Central memory CD4-positive, alpha-beta T cell (primary cell): ENCODE results near the gene IRF9.
"Not testable (repeated sequence)": the region's sequence is repeated elsewhere in the genome, so short reads cannot be mapped to it uniquely, and the experiment has no call there.

ENCODE experiments used
- DNase-seq: peaks from one replicate; pipeline ENCODE4 v3.0.0; 2022

IRF9 gene

DNA sequence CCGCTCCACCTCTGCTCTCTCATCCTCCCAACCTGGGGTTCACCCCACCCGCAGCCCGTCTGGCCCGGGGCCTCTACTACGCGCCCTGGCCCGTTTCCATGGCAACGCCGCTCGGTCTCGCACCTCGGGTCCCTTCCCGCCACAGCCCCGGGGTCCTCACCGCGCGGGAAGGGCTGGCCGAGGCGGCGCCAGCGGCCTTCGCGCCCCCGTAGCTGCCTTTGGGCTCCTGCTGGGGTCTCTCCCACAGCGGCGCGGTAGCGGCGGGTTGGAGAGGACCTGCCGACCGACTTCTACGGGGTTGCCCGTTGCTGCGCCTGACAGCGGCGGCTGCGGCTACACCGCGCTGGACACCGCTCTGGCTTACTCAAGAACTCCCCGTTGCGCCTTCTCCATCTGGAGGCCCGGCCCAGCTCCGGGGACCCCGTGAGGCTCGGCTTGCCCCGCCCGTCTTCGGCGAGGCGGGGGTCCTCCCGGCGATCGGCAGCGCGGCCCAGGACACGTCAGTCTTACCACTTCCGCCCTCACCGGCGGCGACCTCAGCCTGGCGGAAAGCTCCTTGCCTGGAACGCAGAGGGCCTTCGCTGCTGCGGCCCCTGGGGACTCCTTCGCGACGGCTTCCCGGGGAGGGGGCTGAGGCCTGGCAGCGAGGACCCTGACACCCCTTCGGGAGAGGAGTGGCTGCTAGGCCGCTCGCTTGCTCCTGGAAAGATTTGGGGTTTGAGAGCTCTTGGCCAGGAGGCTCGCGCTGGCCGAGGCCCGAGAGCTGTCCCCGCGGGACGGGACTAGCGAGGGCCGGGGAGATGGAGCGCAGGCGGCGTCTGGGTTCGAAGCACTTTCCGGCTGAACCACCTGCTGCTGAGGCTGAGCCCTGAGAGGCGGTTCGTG lies 34.4 kb downstream of the IRF9 start, which contains the start of gene TM9SF1:
Gene TM9SF1 (minus strand): TSS at position 256 of the 885 bp plus-strand sequence. CDS start 422 bp downstream, outside the sequence.
- DNase-seq, result peak; percentile 89

DNA sequence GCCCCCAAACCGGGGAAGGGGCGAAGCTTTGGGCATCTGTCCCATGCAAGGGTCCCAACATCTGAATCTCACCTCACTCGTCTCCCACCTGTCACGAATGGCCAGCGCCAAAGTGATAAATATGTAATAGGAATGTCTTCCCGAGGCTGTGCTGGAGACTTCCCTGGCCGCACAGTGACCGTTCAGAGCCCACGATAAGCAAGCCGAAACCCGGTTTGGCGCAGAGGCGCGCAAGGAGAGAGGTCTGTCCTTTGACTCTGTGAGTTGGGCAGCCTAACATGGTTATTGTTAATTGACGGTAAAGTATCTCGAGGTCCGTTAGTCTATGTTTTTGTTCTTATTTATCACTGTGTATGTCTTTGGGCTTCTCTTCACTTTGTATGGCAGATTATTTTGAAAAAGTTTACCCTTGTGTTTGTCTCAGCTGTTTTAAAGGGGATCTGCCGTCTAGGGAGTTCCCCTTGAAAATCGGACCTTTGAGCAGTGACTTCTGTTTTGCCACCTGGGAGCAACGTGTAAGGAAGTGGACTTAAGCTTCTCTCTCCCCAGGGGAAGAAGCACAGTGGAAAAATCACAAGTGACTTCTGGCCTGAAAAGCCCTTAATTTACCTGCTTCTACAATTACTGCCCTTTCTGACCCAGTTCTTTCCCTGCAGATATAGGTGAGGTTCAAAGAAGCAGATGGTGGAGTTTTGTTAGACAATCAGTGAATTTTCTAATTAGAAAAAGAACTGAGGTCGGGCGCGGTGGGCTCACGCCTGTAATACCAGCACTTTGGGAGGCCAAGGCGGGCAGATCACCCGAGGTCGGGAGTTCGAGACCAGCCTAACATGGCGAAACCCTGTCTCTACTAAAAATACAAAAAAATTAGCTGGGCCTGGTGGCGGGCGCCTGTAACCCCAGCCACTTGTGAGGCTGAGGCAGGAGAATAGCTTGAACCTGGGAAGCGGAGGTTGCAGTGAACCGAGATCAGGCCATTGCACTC lies 35.3 kb downstream of the IRF9 start:
- DNase-seq, result no peak

DNA sequence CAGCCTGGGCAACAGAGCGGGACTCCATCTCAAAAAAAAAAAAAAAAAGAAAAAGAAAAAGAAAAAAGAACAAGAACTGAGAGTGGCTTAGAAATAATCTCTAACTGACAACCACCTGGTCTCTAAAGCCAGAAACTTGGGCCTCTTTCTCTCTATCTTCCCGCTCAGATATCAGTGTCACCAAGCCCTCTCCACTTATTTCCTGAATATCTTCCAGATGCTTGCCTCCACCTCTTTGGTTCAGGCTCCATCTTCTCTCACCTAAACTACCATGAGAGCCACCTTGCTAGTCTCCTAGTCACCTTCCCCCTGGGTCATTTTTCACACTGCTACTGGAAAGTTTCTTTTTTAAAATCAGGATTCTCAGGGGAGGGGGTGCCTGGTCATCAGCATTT lies 36.0 kb downstream of the IRF9 start:
- no peak for DNase-seq

DNA sequence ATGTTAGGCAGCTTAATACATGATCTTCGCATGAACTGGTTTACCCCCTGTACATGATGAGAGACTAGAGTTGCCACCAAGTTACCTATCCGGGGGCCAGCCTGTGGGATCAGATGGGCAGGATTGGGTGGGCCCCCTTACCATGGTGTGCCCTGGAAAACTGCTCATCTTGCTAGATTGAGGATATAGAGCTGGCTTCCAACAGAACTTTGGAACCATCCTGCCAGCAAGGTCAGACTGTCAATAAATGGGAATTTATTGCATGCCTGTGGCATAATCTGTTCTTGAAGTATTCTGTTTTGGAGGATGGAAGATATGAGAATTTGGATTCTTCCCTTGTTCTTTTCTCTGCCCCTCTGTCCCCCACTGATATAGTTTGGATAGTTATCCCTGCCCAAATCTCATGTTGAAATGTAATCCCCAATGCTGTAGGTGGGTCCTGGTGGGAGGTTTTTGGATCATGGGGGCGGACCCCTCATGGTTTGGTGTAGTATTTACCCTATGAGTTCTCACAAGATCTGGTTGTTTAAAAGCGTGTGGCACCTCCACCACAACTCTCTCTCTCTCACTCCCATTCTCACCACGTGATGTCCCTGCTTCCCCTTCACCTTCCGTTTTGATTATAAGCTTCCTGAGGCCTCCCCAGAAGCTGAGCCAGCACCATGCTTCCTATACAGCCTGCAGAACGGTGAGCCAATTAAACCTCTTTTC lies 37.9 kb downstream of the IRF9 start:
- DNase-seq, result no peak

DNA sequence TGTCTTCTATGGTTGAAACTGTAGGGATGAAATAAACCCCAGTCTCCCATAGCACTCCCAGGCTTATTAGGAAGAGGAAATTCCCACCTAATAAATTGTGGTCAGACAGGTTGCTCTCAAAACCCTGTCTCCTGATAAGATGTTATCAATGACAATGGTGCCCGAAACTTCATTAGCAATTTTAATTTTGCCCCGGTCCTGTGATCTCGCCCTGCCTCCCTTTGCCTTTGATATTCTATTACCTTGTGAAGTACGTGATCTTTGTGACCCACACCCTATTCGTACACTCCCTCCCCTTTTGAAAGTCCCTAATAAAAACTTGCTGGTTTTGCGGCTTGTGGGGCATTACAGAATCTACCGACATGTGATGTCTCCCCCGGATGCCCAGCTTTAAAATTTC lies 41.5 kb downstream of the IRF9 start:
- DNase-seq, result not testable (repeated sequence)

DNA sequence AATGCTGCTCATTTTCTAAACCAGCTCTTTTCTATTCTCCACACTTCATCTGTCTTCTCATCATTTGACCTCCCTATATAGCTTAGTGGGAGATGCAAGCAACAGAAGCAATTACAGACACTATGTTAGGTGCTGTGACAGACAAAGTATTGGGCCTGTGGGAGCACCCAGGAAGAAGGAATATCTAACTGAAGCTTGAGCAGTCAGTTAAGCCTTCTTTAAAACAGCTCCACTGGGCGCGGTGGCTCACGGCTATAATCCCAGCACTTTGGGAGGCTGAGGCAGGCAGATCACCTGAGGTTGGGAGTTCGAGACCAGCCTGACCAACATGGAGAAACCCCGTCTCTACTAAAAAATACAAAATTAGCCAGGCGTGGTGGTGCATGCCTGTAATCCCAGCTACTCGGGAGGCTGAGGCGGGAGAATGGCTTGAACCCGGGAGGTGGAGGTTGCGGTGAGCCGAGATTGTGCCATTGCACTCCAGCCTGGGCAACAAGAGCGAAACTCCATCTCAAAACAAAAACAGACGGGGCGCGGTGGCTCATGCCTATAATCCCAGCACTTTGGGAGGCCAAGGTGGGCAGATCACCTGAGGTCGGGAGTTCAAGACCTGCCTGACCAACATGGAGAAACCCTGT lies 42.3 kb downstream of the IRF9 start:
- DNase-seq, result not testable (repeated sequence)

DNA sequence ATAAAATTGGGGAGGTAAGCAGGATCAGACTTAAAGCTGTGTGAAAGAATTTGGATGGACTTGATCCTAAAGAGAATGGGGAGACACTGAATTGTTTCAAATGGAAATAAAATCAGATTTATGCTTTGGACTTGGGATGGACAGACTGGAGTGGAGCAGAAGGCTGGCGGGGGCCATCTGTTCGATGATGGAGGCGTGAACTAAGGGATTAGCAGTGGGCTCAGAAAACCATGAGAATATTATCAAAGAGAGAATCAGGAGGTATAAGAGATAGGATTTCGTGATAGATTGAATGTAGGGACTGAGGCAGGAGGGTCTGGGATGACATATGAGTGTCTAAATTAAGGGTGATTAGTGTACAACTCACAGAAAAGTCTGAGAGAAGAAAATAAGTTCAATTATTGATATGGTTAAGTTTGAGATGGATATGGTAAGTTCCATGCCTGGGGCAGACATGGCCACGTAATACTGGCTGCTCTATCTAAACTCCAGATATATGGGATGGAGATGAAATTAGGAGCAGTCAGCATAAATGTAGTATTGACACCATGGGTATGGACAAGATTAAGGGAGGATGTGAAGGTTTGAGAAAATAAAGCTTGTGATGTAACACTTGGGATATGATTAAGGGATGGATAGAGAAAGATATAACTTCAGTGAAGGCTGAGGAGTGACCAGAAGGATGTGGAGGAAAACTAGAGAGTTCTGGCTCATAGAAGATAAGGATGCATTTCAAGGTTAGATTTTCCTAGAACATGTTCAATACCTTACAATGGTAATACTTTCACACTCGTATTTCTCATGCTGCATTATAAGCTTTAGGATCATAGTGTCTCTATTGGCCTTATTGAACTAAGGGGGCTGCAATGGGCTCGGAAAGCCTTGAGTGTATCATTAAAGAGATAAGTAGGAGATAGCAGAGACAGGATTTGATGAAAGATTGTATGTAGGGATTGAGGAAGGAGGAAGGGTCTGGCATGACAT lies 43.4 kb downstream of the IRF9 start:
- DNase-seq, result no peak

DNA sequence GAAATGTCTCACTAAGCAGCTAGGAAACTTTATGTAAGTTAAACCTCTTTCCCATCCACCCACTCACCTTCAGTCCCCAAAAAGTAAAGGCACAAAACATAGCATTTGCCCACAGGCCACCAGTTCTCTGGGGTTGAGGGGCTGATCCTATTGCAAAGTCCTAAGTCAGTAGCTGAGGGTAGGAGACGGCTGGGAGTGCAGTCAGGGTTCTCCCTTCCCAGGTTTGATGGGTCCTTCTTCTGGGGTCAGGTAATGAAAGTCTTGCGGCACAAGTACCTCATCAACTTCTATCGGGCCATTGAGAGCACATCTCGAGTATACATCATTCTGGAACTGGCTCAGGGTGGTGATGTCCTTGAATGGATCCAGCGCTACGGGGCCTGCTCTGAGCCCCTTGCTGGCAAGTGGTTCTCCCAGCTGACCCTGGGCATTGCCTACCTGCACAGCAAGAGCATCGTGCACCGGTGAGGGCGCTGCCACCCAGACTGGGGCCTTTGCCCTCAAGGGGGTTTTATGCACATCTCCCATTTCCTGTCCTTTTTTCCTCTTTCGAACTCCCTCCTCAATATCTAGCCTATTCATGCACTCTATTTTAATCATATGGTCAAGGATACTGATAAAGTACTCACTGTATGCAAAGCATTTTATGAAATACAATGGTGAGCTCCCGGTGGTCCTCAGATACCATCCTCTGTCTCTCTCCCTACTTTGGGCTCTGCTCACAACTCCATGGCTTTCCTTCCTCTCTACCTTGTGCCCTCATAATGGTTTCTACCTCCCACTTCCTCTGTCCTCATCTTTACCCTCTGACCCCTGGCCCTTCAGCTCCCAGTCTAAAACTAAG lies 45.4 kb downstream of the IRF9 start:
- DNase-seq, result no peak

DNA sequence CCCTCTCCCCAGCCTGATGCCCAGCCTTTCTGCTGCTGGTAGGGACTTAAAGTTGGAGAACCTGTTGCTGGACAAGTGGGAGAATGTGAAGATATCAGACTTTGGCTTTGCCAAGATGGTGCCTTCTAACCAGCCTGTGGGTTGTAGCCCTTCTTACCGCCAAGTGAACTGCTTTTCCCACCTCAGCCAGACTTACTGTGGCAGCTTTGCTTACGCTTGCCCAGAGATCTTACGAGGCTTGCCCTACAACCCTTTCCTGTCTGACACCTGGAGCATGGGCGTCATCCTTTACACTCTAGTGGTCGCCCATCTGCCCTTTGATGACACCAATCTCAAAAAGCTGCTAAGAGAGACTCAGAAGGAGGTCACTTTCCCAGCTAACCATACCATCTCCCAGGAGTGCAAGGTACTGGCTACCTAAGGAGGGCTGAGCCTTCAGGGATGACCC lies 46.1 kb downstream of the IRF9 start:
- no peak for DNase-seq

DNA sequence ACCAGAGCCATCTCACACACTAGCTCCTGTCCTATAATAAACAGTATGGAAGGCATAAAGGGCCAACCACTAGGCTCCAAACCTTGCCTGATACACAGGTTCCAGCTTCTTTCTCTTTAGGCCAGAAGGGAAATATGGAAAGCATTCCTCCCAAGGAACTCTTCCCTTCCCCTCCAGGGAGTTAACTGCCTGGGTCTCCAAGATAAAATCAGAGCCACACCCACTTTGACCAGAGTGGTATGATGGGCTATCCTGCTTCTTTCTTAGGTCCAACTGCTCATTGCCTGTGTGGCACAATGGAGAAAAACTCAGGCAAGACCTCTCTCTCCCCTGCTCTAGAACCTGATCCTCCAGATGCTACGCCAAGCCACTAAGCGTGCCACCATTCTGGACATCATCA lies 46.6 kb downstream of the IRF9 start:
- DNase-seq, result no peak

DNA sequence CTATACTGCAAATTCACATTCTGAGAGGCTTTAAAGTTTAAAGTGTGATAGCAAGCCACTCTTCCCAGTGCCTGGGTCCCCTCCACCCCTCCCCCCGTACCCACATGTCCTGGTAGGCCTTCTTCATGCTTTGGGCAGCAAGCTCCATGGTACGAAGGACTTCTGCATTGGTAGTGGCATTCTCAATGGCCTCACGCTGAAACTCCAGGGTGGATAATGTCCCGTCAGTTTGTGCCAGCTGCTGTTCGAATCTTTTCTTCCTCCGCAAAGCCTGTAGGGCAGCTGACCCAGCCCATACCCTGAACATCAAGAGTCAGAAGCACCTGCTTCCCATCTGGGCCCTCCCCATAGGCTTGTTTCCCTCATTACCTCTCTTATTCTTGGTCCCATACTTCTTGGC lies 50.2 kb downstream of the IRF9 start:
- no peak for DNase-seq

DNA sequence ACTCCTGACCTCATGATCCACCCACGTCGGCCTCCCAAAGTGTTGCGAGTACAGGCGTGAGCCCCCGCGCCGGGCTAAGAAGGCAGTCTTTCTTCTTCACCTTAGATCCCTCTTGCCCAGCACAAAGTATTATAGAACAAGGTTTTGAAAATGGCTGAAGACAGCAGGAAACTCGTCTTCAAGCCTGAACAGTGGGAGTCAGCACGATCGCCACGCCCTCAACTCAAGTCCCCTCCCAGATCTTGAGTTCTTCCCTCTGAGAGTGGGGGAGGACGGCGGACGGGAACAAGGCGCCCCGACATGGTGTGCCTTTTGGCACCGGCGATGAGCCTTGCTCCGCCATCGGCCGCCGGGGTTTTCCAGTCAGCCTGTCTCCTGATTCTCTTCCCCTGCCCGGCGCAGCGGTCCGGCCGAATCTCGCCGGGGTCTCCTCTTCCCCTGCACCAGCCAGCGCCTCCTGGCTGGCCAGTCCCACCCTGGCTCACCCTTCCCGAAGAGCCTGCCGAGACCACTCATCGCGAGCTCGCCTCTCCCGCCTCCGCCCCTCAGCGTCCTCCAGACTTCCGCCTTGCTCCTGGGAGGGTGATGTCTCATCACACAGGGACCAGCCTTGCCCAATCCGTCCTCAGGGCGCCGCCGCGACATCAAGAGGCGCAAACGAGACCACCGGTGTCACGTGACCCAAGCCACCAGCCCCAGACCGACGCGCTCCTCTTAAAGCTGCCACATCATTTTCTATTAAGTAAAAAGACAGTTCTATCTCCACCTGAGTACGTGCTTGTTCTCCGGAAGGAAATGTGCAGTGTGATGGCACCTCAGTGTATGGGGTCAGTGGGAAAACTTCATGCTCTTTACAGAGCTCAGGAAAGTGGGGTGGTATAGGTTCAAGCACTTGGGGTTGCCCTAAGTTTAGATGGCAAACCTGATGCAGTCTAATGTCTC lies 52.1 kb downstream of the IRF9 start, which contains the start of gene CHMP4A:
Gene CHMP4A (minus strand): TSS at position 565 of the 942 bp plus-strand sequence. CDS start 49 bp downstream, at position 516.
- peak; percentile 96 for DNase-seq

DNA sequence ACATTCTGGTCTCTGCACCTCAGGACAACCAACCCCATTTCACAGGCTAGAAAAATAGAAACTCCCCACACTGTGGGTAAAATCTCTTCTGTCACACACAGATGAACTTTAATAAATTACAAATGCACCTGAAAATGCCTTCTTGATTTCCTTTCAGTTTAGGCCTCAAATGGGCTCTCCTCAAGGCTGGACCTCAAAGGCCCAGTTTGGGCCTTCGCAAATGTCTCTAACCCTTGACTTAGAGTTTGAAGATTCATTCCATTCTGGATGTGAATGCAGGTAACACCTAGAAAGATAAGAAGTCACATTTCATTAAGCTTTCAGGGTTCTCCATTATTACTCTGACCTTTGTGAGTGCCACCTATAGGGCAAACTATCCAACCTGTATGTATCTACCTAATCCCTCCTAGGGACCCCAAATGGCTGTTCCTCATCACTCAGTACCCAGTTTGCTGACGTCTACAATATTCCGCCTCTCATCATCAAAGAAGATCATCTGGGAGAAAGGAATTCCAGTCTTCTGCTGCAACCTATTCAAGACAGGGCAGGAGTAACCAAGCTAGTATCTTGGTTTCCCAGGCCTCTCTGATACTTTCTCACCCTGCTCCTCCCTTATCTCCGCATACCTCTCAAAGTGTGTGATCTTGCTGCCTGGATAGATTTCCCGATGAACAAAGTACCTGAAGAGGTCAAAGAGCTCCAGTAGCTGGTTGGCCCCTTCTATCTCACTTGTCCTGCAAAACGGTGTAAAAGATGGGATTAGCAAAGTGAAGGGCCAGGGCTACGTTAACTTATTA lies 53.0 kb downstream of the IRF9 start:
- no peak for DNase-seq

DNA sequence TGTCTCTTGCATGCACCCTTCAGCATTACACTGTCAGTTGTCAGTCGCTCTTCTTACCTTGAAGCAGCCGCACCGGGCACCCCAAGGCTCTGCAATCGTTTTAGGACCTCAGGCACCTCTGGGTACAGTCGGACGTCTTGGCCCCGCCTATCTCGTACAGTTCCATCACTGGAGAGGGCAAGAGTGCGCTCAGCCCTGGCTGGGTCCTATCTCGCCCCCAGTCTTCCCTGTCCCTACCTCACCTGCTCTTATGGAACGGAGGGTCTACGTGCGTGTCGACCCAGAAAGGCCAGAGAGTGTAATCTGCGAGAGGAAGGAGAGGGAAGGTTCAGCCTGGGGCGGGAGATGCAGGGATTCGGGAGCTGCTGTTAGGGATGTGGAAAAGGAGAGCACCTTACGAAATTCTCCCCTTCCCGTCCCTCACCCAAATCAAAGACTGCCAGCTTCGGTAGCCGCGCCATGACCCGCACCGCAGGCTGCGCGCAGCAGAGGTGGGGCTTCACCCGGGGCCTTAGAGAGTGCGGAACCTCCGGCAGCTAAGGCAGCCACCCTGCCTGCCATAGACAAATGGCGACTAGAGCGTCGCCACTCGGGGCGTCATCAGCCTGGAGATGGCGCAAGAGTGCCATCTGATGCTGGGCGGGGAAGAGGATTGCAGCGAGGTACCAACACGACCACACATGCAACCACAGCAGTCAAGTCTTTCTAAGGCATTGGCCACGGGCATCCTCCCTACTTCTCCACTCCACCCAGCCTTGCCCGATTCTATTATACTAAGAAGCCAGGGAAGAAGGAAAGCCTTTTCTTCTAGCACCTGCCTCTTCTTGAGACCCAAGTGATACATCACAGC lies 54.7 kb downstream of the IRF9 start, which contains the start of gene MDP1:
Gene MDP1 (minus strand): TSS at position 572 of the 850 bp plus-strand sequence. CDS start 111 bp downstream, at position 461.
- peak; percentile 87 for DNase-seq
